Fibroblast of gingiva (primary cell): Measurements from ENCODE around the gene MRE11.

Experiments
- DNase-seq: peaks from one replicate; pipeline ENCODE4 v3.0.0-alpha.2; 2011; ENCODE audit warnings: low read depth

The MRE11 gene

GRCh38 chr11:94493281-94494125, at the start of gene MRE11, which contains the start of gene ANKRD49:
Gene MRE11 (minus strand): TSS chr11:94493844. CDS start chr11:94492801, 1,043 bp downstream.
Gene ANKRD49 (plus strand): TSS chr11:94493984. CDS start chr11:94496694, 2,710 bp downstream.
- peak; percentile 98 for DNase-seq

- no peak for DNase-seq
Measured at GRCh38 chr11:94539420-94539819, 45.8 kb upstream of the MRE11 start.

DNA sequence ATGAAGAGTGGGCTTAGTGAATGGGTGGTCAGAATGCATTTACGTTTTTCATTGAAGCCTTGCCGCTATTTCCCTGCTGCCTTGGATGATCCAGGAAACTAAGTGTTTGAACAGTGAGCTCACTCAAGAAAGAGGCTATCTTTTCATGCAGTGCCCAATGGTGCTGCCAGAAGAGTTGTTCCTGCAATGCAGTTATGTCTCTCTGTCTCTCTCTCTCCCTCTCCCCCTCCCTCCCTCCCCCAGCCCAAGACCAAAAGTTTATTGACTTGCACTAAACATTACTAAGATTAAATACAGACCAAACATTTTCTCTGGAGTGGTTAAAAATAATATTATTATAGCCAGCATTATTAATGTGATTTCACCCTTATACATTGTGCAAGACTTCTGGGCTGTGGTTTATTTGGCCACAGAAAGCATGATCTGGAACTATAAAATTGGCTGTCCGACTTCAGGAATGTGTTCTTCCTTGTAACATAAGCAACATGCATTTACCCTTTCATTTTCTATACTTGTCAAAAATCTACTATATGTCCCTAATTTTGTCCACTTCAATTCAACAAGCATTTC, 43.5 kb upstream of the MRE11 start:
- DNase-seq, result peak; percentile 68

- no peak for DNase-seq
Measured at GRCh38 chr11:94536386-94536785, 42.7 kb upstream of the MRE11 start.

DNA sequence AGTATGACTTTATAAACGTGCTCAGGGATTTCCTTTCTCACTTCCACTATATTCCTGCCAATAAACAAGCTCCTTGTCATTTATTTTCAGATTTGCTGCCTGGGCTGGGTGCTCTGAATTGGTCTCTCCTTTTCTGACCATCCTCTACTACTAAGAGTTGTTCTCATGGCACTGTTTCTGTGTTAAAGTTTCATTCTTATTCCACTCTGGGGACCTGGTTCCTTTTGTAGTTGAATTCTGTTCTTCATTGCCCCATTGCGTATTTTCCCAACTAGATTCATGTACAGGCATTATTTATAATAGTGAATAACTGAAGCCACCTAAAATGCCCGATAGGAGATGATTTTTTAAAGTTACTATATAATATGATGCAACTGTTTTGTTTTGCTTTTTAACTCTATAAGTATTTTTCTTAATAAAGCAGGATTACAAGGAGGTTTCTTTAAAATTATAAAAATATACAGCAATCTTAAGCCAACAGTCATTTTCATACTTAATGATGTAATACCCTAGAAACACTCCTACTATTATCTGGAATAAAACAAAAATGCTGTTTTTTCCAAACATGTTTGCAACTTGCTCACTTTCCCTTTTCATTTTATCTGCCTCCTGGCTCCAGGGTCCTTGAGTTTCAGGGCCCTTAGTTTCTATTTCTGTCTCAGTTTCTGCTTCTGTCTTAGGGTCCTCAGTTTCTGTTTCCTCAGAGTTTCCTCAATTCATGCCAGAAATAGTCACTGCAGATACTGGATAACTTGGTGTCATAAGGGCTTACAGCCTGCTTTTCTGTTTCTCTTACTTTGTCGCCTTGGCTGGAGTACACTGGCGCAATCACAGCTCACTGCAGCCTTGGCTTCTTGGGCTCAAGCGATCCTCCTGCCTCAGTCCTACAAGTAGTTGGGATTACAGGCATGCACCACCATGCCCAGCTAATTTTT, 40.3 kb upstream of the MRE11 start:
- no peak for DNase-seq

DNA sequence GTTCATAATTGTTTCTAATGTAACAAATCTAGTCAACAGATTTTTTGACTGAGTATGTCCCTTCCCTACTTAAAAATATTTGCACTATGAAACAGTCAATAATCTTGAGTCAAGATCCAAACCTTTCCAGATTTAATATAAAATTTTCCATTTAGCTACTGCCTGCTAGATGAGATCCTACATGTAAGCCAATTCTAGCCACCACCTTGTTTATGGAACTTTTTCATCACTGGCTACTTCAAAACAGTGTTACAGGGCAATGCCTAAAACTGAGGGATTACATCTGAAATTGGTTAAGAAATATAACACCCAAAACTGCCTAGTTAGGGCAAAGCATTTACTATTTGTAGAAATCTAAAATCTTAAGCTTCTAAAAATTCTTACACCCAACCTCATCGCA, 39.6 kb upstream of the MRE11 start:
- no peak for DNase-seq

DNA sequence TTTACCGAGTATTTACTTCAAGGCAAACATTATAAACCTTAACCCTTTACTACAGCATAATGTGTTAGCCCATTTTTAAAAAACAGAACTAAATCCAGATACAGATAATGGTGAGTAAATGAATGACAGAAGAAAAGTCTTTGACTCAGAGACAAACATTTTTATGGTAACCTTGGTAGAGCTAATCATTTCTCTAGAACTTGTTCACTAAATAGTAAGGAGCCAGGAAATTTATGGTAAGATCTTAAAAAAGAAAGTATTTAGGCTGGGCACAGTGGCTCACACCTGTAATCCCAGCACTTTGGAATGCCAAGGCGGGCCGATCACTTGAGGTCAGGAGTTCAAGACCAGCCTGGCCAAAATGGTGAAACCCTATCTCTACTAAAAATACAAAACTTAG, 38.6 kb upstream of the MRE11 start:
- DNase-seq, result no peak

DNA sequence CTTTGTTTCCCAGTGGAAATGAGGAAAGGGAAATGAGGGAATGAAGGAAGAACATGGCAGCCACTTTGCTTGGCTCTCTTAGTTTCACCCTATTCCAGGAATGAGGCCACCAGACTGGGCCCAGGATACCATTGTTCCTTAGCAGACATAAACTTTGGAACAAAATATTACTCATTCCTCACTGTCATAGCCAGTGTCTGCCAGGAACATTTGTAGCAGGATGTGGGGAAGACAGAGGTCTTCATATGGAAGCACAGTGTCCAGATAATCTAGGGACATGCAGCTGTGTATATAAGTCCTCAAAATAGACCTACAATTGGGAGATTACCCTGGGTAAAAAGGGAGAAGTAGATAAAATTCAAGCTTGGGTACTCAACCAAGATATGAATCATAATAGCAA, 34.9 kb upstream of the MRE11 start:
- no peak for DNase-seq

GRCh38 chr11:94526645-94527438, 33.2 kb upstream of the MRE11 start:
- DNase-seq, result peak; percentile 13

DNA sequence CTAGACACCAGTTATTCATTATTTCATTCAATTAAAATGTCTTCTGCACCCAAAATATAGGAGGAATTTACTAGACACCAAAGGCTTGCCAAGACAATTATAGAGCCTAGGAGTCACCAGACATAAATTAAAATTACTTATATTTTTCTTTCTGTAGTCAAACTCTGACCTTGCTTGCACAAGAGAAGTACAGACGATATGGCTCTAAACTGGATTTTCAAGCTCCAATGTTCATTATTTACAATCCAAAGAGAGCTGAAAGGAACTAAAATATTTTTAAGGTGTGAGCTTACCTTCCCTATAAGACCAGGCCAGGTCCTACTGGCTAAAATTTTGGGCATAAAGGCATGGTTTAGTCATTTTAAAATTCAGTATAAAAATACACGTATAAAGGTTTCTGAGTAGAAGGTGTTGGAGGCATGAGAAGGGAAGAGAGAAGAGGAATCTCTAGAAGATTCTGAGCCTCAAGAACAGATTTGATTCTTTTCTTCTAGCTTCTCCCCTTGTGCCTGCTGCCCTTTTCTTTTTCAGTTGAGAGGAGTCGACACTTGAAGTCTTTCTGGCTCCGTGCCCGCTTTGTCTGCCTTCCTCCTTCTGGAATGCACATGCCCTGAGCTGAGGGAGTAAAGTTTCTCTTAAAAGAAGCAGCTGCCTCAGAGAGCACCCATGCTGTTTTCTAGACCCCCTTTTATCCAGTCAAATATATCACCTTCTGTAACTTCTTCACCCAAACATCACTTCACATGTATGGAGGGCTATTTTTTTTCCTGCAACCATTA, 32.1 kb upstream of the MRE11 start:
- peak; percentile 47 for DNase-seq

GRCh38 chr11:94524341-94524740, 30.7 kb upstream of the MRE11 start:
- DNase-seq, result no peak

- DNase-seq, result no peak
Measured at GRCh38 chr11:94521684-94522083, 28.0 kb upstream of the MRE11 start.

DNA sequence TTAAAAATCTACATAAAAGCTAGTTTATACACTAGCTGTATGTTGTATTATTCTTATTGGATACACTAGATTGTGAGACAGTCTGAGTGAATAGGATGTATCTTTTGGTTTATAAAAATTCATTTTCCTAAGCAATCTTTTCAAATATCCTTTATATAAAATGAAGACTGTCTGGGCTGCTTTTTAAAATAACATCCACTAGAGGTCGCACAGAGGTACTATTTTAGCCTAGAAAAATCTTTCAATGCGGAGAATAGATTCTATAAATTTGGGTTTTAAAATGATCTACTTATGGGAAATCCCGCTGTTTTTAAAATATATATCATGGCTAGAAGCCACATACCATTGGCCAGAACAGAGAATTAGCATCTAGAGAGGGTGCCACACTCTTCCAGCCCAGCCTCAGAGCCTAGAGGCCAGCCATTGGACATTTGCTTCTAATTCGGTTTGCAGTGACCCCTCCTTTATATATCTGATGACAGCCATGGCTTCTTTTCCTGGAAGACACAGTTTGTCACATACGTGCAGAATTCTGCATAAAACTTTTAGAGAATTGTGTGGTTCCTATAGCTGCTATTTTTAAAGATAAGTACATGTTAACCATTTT, 25.9 kb upstream of the MRE11 start:
- DNase-seq, result peak; percentile 14

- no peak for DNase-seq
Measured at GRCh38 chr11:94518300-94518699, 24.7 kb upstream of the MRE11 start.

GRCh38 chr11:94516725-94517124, 23.1 kb upstream of the MRE11 start:
- DNase-seq, result no peak

- DNase-seq, result no peak
Measured at GRCh38 chr11:94515398-94515797, 21.8 kb upstream of the MRE11 start.

DNA sequence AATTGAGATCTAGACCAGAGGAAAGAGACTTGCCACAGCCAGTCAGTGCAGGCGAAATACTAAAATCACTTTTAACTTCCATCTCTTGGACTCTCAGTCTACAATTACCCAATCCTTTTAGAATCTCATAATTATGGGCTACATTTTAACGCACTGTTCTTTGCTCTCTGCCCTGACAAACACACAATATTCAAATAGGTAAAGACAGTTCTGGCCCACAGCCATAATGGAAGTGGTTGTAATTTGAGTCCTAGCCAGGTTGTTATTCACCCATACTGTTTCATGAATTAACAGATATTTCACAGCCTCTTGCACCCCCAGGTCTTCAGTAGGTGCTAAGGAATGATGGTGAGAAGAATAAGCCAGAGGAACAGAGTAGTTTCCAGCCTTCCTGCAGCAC, 19.4 kb upstream of the MRE11 start:
- DNase-seq, result no peak

GRCh38 chr11:94511932-94512781, 18.5 kb upstream of the MRE11 start, which contains the start of gene C11orf97:
Gene C11orf97 (plus strand): TSS chr11:94512461. CDS start chr11:94512529, 68 bp downstream.
- peak; percentile 29 for DNase-seq

GRCh38 chr11:94507485-94507884, 13.8 kb upstream of the MRE11 start:
- DNase-seq, result peak; percentile 5
